Fibroblast of peridontal ligament (primary cell): ENCODE data around the gene RASSF3.

ENCODE experiments used
- DNase-seq: peaks from one replicate; pipeline ENCODE4 v3.0.0-alpha.2; 2010; ENCODE audit errors: extremely low read depth

The RASSF3 gene

GRCh38 chr12:64669270-64669842 is 59.1 kb downstream of the RASSF3 start:
- DNase-seq, result peak; percentile 22

- DNase-seq, result no peak
These were observed 59.7 kb downstream of the RASSF3 start for GRCh38 chr12:64670019-64670418.

- DNase-seq, result no peak
These were observed 60.8 kb downstream of the RASSF3 start for GRCh38 chr12:64670919-64671639.

- DNase-seq, result no peak
These were observed 61.4 kb downstream of the RASSF3 start for GRCh38 chr12:64671681-64672080.

- no peak for DNase-seq
These were observed 62.7 kb downstream of the RASSF3 start for GRCh38 chr12:64672925-64673409.

- DNase-seq, result no peak
These were observed 63.3 kb downstream of the RASSF3 start for GRCh38 chr12:64673490-64674169.

- DNase-seq, result no peak
These were observed 64.2 kb downstream of the RASSF3 start for GRCh38 chr12:64674367-64674922.

- peak; percentile 37 for DNase-seq
These were observed 65.5 kb downstream of the RASSF3 start for GRCh38 chr12:64675795-64676194.

- DNase-seq, result no peak
These were observed 68.0 kb downstream of the RASSF3 start for GRCh38 chr12:64678248-64678647.

- no peak for DNase-seq
These were observed 68.5 kb downstream of the RASSF3 start for GRCh38 chr12:64678835-64679234.

- peak; percentile 82 for DNase-seq
These were observed 69.2 kb downstream of the RASSF3 start for GRCh38 chr12:64679487-64680001.

GRCh38 chr12:64680235-64680634 is 69.9 kb downstream of the RASSF3 start:
- DNase-seq, result no peak

- DNase-seq, result no peak
These were observed 71.1 kb downstream of the RASSF3 start for GRCh38 chr12:64681200-64682052.

GRCh38 chr12:64682572-64683277 is 72.4 kb downstream of the RASSF3 start:
- DNase-seq, result peak; percentile 76

GRCh38 chr12:64683816-64684543 is 73.7 kb downstream of the RASSF3 start:
- DNase-seq, result no peak

GRCh38 chr12:64685050-64685449 is 74.8 kb downstream of the RASSF3 start:
- DNase-seq, result no peak

GRCh38 chr12:64685605-64686004 is 75.3 kb downstream of the RASSF3 start:
- no peak for DNase-seq

GRCh38 chr12:64687816-64688215 is 77.5 kb downstream of the RASSF3 start:
- DNase-seq, result peak; percentile 37

GRCh38 chr12:64688219-64688618 is 77.9 kb downstream of the RASSF3 start:
- no peak for DNase-seq

GRCh38 chr12:64688715-64689114 is 78.4 kb downstream of the RASSF3 start:
- no peak for DNase-seq
